Smooth muscle cell of the brain vasculature (primary cell): ENCODE results near the gene SNX13.

Experiments used
- DNase-seq: peaks from one replicate; pipeline ENCODE4 v3.0.0-alpha.2; 2012; ENCODE audit warnings: low read depth, low spot score

The SNX13 gene

GRCh38 chr7:17947620-17948019 is 7.3 kb upstream of the SNX13 start:
- DNase-seq = no peak

GRCh38 chr7:17946591-17946990 is 6.3 kb upstream of the SNX13 start:
- no peak for DNase-seq

- no peak for DNase-seq
Observed at GRCh38 chr7:17944720-17945119, 4.4 kb upstream of the SNX13 start.

GRCh38 chr7:17943006-17943405 is 2.7 kb upstream of the SNX13 start:
- no peak for DNase-seq

- no peak for DNase-seq
Observed at GRCh38 chr7:17942231-17942630, 1.9 kb upstream of the SNX13 start.

- DNase-seq = no peak
Observed at GRCh38 chr7:17940951-17941431, 697 bp upstream of the SNX13 start.

GRCh38 chr7:17939606-17940301 is 540 bp downstream of the SNX13 start:
- peak; percentile 3 for DNase-seq

- DNase-seq = peak; percentile 3
Observed at GRCh38 chr7:17939211-17939605, 1.1 kb downstream of the SNX13 start.

- DNase-seq = no peak
Observed at GRCh38 chr7:17937506-17938120, 2.7 kb downstream of the SNX13 start.

GRCh38 chr7:17936321-17936720 is 4.0 kb downstream of the SNX13 start:
- DNase-seq = no peak

- no peak for DNase-seq
Observed at GRCh38 chr7:17934612-17935240, 5.6 kb downstream of the SNX13 start.

GRCh38 chr7:17934094-17934493 is 6.2 kb downstream of the SNX13 start:
- DNase-seq = no peak

- DNase-seq = no peak
Observed at GRCh38 chr7:17932770-17933169, 7.5 kb downstream of the SNX13 start.

GRCh38 chr7:17931069-17931468 is 9.2 kb downstream of the SNX13 start:
- no peak for DNase-seq

GRCh38 chr7:17930546-17930945 is 9.7 kb downstream of the SNX13 start:
- no peak for DNase-seq

- no peak for DNase-seq
Observed at GRCh38 chr7:17929647-17930395, 10.5 kb downstream of the SNX13 start.

- no peak for DNase-seq
Observed at GRCh38 chr7:17928055-17928454, 12.2 kb downstream of the SNX13 start.

- DNase-seq = no peak
Observed at GRCh38 chr7:17921857-17922416, 18.4 kb downstream of the SNX13 start.

- no peak for DNase-seq
Observed at GRCh38 chr7:17917842-17918241, 22.5 kb downstream of the SNX13 start.

GRCh38 chr7:17916786-17917185 is 23.5 kb downstream of the SNX13 start:
- no peak for DNase-seq

GRCh38 chr7:17915796-17916195 is 24.5 kb downstream of the SNX13 start:
- no peak for DNase-seq

- DNase-seq = no peak
Observed at GRCh38 chr7:17915168-17915567, 25.1 kb downstream of the SNX13 start.
